ENCODE results near the gene XRCC5.
"Not testable (repeated sequence)": the region's sequence is repeated elsewhere in the genome, so short reads cannot be mapped to it uniquely, and the experiment has no call there.

Gene XRCC5

DNA sequence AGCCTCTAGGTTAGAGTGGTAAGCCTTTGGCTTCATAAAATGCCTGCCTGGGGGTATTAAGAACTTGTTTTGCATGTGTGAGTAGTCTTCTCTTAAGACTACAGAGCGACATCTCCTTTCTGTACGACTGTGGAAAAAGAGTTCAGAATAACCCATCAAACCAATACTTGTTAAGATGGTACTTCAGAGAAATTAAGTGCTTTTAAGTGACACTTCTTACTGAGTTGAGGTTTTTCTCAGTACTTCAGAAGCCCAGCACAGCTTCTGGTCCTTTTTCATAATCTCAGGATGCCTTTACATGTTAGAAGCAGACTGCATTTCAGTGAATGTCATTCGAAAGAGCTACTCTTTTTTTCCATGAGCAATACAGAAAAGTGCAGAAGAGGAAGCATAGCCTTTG is 10.8 kb downstream of the XRCC5 start:
- DNase-seq = no peak

DNA sequence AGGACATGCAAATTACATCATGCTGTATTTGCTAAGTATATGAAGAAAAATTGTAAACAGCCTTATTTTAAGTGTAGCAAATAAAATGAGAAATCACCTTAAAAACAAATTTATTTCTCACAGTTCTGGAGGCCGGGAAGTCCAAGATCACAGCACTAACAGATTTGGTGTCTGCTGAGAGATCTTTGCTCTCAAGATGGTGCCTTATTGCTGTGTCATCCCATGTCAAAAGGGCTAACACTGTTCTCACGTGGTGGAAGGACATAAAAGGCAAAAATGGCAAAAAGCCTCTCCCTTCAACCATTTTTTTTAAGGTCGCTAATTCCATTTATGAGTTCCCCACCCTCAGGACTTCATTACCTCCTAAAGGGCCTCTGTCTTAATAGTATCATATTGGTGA is 12.1 kb downstream of the XRCC5 start:
- DNase-seq = no peak

DNA sequence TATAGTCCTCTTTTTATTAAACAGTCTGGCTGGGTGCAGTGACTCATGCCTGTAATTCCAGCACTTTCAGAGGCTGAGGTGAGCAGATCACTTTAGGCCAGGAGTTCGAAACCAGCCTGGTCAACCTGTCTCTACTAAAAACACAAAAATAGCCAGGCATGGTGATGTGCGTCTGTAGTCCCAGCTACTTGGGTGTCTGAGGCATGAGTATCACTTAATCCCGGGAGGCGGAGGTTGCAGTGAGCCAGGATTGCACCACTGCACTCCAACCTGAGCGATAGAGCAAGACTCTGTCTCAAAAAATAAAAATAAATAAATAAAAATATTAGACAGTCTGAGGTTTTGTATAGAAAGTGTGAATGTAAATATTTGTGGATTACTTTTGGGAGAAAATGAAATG is 17.8 kb downstream of the XRCC5 start:
- no peak for DNase-seq

DNA sequence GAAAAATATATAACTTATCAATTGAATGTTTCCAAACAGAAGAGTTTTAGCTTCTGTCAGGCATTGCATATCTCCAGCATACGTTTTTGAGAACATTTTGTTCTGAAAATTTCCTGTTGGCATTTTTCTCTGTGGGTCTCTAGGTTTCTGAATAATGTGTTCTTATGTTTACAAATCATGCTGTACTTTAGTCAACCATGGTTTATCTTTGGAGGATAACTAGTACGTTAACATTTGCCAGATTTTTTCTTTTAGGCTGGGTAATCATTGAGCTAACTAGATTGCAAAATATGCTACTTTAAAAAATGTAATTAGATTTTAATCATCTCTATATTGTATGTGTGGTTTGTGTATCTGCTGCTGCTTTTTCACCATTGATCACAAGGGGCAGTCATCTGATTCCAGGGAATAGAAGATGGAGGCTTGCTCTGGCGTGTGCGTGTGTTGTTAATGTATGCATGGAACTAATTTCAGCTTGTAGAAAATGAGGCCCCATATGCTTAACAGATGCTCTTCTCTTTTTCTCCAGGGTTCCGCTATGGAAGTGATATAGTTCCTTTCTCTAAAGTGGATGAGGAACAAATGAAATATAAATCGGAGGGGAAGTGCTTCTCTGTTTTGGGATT is 21.3 kb downstream of the XRCC5 start:
- no peak for DNase-seq

DNA sequence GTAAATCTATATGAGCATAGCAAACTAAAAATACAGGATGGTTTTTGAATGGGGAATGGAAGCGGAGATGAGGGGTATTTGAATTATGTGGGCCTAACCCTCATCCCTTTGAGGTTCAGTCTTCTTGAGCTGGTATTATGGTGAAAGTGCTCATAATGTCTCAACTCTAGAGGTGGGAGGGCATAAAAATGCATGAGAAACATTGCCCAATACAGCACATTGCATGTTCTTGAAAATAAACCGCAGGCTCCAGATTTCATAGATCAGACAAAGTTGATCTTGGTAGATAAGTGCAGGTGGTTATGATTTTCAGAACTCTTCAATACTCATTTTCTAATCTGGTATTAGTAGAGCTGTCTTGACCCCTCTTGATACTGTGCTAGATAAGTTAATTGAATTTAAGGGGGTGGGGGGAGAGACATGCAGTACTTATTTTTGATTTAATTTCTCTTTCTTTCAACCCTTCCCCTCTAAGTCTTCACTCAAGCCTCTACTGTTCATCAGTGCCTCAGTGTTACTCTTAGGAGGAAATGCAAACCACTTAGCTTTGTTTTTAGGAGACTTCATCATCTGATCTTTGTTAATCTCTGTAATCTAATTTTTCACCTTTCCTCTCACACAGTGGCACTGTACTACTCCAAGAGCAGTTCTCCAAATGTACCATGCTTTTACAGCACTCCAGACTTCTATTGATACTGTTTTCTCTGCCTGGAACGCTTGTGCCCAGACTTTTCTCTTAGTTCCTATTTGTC is 22.2 kb downstream of the XRCC5 start:
- no peak for DNase-seq

DNA sequence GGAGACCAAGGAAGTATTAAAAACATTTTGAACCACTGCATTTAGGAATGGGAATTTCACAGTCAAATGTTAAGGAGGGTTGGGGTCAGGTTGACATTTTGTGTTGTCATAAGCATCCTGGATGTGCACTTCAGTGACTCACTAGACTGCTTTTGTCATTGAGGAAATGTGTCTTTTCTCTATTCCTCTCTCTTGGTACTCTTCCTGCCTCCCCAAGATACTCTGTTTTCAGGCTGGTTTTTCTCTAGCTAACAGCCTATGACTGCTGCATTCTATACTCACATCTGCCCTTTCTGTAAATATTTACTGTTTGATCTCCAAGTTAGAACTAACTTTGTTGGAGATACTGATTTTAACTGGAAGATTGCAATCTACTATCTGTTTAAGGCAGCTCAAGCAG is 23.4 kb downstream of the XRCC5 start:
- DNase-seq = no peak

DNA sequence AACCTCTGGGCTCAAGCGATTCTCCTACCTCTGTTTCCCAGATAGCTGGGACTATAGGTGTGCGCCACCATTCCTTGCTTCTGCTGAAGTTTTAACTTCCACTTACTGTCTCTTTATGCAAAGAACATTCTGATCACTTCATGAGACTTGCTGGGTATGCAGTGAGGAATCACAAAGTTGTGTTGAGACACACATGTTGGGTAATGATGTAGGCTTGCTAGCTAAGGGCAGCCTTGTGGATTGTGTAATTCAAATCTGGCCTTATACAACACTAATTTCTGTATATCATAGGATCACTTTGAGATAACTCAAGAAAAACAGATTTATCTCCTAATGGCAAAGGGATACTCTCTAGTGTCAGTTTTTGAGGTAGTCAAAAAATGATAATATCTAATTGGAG is 24.2 kb downstream of the XRCC5 start:
- DNase-seq = no peak

DNA sequence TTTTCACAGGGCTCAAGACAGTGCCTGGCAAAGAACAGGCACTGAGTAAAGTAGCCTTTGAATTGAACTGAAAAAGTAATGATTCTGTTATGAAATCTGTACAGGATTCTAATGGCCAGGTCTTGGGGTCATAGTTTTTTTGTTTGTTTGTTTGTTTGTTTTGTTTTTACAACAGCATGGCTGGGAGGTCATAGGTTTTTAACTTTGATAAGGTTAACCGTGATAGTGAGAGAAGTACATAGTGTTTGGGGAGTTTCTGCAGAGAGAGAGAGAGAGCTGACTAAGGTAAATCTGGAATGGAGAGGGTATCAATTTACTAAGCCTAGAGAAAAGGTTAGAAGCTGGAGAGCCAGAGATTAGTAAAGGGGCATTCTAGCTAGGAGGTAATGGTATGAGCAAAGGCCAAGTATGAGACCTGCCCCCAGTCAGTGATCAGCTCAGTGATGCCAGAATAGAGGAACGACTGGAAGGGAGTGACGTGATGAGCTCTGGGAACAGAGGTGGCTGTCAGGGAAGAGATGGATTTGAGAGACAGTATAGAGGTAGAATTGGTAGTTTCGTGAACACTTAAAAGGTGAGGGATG is 25.9 kb downstream of the XRCC5 start:
- DNase-seq = no peak

DNA sequence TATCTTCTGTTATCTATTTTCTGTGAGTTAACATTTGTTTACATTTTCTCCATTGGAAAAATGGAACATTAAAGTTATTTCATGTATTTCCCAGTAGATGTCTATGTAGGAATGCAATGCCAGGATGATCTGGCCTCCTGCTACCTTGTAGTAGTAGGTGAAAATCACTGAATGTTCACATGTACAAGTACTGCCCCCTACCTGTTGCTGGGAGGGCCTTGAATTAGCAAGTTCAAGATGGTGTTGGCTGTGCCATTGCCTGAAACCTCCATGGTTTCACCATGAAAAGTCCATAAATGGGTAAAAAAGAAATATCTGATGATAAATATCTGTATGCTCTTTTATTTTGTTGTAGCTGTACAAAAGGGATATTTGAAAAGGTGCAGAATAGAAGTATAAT is 30.7 kb downstream of the XRCC5 start:
- no peak for DNase-seq

DNA sequence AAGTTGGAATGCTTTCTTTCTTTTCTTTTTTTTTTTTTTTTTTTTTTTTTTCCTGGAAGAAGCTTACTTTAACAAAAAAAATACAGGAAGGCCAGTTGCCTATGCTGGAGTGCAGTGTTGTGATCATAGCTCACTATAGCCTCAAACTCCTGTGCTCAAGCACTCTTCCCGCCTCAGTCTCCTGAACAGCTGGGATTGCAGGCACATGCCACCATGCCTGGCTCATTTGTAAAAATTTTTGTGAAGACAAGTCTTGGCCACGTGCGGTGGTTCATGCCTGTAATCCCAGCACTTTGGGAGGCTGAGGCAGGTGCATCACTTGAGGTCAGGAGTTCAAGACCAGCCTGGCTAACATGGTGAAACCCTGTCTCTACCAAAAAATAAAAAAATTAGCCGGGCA is 32.4 kb downstream of the XRCC5 start:
- DNase-seq = not testable (repeated sequence)

DNA sequence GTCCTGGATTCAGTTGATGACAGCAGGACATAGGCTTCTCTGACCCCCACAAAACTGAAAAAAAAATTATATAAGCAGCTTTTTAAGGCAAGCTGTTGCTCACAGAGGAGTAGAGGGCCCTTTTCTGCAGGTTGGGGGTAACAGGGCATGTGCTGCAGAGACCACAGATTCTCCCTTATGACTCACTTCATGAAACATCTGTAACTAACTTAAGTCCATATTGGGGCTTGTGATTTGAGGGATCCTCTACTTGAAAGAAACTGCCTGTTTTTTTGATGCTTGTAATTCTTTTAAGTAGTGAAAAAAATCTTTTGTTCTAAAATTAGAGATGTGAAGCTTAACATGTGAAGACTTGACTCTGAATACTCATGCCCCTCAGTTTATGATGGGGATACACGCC is 33.4 kb downstream of the XRCC5 start:
- no peak for DNase-seq

DNA sequence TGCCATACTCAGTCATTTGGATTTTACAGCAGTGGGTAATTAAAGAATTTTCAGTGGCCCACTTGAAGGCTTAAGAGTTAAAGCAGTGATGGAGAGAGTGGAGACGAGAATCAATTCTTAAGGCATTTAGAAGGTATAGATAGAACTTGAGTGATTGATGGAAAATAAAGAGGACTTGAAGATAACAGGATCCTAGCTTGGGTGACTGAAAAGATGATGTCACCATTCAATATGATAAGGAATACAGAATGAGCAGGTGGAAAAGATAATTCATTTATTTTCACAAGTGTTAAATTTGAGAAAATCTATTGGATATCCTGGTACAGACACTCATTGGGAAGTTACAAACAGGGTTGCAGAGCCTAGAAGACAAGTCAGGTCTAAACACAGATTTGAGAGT is 35.2 kb downstream of the XRCC5 start:
- DNase-seq = no peak

DNA sequence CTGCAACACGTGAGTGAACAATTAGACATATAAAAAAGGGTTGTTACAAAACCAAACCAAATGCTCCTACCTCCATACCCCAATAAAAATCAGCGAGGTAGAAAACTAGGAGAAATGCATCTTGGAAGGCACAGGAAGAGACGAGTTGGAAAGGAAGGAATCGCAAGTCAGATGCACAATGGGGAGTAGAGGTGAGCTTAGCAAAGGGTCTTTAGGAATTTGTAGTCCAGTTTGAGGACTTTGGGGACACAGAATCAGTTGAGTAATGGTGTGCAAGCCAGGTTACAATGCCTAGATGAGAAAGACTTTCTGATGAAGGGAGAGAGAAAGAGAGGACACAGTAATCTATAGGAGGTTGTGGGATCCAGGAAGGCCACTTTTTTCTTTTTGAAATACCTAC is 35.7 kb downstream of the XRCC5 start:
- DNase-seq = no peak

DNA sequence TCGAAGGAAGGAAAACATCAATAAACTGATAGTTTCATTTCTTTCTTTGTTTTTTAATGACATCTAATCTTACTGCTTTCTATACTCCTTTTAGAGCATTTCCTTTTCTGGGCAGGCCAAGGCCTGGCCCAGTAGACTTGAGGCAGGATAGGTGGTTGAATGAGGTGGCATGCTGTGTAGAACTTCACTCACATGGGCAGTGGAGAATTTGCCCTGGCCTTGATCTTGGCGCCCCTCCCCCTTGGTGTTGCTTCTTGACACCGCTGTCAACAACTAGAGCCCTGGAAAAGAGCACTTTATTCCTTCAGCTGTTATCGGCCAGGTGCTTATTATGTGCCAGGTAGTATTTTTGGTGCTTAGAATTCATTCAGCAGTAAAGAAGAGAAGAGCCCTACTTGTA is 37.4 kb downstream of the XRCC5 start:
- no peak for DNase-seq

DNA sequence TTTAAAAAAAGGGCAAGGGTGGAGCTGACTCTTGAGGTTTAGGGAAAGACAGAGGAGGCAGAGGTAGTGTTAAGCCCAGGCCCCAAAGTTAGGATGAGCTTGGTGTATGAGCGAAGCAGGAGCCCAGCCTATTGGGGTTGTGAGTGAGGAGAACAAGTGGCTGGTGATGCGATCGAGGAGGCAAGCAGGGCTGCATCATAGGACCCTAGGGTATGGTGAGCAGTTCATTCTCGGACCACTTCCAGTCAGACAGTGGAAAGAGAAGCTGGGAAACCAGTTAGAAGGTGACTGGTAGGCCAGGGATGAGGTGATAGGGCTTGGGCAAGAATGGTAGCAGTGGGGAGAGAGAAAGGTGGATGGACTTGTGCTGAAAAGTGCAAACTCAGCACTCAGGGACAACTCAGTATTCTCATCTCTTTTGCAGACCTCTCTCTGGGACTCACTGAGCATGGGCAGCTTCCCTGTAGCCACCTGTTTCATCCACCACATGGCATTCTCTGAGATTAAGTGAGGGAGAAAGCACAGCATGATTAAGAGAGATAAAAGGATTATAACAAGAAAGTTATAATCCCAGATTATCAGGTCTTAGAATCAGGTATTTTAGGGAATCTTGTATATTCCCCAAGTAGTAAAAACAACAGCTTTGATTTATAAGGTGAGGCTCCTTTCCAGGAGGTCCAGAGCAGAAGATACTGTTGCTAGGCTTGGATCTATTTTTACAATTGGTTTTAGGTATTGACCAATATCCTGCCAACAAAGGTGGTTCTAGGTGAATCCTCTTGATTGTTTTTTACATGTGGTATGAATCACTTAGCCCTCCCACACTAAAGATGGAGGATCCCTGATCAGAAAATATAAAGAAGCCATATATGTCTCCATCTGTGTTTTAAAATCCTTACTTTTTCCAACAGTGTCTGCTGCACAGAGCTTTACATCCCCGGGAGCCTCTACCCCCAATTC is 38.3 kb downstream of the XRCC5 start:
- no peak for DNase-seq

DNA sequence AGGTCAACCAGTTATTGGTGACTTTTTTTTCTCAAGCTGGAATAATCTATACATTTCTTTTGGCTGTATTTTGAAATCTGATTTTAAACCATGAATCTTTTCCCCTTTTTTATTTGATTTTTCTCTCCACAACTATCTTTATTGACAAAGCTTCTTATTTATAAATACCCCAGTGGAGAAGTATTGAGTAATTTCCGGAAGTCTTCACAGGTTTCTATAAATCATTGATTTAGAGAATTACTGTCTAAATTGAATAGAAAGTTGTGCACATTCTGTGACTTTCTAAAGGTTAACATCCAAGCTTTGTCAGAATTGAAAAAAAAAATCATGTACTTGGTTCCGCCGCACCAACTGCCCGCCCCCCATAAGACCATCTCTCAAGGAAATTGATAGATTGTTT is 39.8 kb downstream of the XRCC5 start:
- DNase-seq = no peak

DNA sequence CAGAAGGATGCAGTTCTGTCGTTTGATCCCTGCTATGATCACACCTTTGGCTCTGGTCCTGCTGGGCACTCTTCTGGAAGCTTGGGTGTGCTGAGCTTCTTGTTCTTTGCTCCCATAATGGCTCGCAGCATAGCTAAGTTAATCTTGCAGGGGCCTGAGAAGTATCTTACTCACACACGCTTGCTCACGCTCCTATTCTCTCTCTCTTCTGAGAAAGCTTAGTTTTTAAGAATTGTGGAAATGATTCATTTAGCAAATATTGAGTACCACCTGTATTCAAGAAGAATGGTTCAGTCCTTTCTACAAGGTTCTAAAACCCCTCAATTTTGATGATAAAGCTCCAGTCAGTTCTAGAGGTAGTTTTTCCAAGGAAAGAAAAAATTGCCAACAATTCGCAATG is 40.6 kb downstream of the XRCC5 start:
- DNase-seq = no peak

DNA sequence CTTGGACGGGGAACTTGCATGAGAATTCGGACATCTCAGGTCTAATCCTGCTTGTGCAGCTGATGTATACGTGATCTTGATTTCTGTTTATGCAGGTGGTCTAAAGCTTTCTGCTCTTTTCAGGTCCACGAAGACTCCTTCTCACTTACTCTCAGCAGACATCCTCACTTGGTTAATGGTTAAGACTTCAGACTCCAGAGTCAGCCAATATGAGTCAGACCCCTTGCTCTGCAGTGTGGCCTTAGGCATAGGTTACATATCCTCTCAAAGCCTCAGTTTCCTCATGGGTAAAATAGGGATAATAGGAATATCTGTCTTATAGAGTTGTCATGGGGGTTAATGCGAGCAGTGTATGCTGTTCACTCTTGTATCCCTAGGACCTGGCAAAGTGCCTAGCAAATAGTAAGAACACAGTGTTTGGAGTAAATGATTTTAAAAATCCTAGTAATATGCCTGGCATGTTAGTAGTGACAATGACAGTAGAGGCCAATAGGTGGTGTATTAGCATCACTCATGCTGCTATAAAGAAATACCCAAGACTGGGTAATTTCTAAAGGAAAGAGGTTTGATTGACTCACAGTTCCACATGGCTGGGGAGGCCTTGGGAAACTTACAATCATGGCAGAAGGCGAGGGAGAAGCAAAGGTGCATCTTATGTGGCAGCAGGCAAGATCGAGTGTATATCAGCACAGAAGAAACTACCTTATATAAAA is 42.3 kb downstream of the XRCC5 start:
- DNase-seq = no peak

DNA sequence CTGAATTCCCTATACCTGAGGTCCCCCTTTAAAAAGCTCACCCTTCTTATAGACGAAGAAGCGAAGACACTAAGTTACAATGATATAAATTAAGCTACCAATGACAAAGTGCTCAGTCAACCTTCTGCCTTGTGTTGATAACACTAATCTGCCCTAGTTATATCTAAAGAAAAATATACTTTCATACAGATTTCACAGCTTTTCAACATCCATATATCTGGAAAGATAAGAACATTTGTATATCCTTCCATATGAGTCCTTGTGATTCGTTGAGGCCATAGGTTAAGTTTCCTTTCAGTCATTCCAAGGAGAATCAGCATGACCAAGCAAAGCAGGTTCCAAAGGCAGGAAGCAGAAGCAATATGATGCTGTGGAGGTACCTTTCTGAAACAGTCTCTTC is 46.8 kb downstream of the XRCC5 start:
- DNase-seq = no peak

DNA sequence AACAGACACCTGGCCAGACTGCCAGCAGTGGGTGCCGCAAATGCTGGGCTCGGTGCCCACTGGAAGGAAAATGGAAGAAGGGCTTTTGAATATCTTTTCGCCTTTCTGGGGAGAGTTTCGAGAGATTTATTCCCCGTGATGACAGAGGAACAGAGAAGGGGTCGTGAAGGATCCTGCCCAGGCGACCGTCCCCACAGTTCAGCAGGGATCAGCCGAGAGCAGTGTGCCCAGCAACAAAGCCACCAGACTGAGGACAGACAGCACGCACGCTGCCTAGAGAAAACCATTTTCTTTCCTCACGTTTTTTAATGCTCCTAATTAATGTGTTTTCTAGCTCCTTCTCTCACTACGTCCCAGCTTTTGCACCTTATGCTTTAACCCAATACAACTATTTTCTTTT is 47.7 kb downstream of the XRCC5 start:
- DNase-seq = no peak

DNA sequence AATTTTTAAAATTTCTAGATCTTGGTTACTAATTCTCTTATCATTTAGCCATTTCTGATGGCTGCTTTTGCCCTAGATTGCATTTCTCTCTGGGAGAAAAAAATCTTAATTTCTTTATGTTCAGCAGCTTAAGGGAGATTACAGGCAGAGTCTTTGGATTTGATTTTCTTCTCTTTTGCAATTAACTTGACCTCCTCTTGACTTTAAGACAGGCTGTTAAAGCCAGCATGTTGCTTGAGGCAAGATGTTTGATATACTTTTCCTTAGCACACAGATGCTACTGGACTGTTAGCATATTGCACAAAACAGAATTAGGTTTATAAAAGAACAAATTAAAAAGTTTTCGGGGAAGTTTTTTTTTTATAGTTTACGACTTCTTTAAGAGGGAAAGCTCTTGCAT is 50.0 kb downstream of the XRCC5 start:
- no peak for DNase-seq

DNA sequence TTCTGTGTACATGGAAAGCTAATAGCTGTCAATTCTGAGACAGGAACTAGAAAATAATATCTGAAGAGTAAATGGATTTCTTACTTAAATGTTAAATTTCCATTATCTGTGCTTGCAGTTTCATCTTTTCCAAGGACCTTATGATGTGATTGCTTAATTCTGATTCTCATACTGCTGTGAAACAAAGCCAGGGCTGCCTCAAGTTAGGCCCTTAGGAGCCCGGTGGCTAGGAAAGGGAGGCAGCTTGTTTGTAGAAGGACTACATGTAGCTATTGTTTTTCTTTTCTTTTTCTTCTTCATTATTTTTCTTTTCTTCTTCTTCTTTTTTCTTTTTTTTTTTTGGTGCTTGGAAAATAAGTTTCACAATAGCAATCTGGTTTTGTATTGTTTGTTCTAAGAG is 50.5 kb downstream of the XRCC5 start:
- DNase-seq = no peak

DNA sequence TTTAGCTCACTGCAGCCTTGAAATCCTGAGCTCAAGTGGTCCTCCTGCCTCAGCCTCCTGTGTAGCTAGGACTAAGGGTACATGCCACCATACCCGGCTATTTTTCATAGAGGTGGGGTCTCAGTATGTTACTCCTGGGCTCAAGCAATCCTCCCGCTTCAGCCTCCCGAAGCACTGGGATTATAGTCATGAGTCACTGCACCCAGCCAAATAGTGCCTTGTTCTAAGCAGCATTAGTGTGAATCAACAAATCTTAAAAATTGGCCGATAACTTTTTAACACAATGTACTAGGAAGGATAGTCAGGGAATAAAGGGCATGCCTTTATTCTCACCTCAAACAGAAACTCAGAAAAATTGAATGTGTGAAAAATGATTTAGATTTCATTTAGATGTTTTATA is 51.6 kb downstream of the XRCC5 start:
- no peak for DNase-seq

All from stimulated activated CD4-positive, alpha-beta T cell treated with anti-CD3 and anti-CD28 coated beads, Interleukin-4, amount 100 ng/mL, for 1 hour (primary cell).